GM19043 (cell line): ENCODE results near the gene ST6GAL1.
"Not testable (repeated sequence)": the region's sequence is repeated elsewhere in the genome, so short reads cannot be mapped to it uniquely, and the experiment has no call there.

Source experiments
- ATAC-seq: cut with Tn5 transposase; IDR thresholded peaks from one replicate; pipeline ENCODE4 v1.9.1; 2021; ENCODE audit warnings: low read depth; ENCODE audit not compliant: unreplicated experiment

The ST6GAL1 gene

DNA sequence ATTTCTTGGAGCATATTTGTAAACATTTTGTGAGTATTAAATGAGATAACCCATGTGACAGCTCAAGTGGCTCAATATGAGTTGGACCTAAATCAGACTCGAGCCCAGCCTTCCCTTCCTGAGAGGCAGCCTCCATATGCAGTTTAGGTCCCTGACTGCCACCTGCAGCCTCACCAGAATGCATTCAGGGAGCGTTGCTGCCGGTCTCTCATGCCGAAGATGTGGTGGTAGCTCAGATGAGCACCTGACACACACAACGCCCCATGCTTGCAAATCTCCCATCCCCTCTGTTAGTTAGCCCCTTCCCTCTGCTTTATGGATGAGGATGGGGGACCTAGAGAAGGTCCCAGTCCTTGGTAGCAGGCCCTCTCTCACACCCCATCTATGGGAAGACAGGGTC is 9.2 kb downstream of the ST6GAL1 start:
- no peak for ATAC-seq

DNA sequence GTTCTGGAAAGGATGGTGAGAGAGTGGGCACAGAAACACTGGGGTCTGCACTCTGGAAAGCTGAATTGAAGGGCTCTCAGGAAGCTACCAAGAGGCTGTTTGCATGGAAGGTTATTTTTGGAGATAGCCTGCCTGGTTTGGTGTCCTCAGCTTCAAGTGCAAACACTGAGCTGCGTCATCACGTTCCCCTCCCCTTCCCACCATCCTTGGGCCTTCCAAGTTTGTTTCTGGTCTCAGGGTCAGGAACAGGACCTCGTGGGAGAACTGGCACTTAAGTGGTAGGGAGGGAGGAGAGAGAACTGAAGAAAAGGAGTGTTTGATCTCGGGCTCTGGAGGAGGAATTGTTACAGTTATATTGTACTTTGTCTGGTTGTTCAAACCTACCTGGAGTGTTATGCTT is 10.6 kb downstream of the ST6GAL1 start:
- ATAC-seq = no peak

DNA sequence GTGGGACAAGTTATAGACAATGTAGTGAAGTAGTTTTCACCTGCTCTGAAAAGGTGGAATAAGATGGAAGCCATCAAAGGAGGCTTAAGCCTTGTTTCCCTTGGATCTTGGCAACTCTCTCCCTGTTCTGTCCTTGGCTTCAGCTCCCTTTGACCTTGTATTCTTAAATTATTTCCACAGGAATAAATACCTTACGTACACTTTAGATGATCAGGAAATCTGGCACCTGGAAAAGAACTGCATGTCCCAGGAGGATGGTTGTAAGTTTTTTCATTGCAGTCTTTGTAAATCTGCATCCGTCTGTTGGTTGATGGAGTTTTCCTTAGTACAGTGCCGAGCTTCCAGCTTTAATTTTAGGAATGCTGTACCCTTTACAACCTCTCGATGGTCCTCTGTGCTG is 11.8 kb downstream of the ST6GAL1 start:
- ATAC-seq = no peak

DNA sequence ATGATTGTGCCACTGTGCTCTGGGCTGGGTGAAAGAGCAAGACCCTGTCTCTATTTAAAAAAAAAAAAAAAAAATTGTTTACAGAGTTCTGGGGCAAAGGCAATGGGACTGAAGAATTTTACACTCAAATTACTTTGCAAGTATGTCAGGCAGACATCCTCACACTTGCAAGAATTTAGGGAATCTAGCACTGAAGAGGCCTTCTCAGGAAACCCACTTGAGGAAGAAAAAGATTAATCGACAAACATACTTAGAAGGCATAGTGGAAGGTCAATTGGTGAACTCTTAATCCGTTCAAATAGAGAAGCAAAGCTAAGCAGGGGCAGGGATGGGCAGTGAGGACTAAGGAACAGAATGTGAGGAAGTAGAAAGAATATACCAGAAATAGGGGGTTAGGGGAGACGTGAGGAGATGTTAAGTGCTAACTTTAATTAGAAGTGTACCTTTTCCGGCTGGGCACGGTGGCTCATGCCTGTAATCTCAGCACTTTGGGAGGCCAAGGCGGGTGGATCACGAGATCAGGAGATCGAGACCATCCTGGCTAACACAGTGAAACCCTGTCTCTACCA is 15.0 kb downstream of the ST6GAL1 start:
- no peak for ATAC-seq

DNA sequence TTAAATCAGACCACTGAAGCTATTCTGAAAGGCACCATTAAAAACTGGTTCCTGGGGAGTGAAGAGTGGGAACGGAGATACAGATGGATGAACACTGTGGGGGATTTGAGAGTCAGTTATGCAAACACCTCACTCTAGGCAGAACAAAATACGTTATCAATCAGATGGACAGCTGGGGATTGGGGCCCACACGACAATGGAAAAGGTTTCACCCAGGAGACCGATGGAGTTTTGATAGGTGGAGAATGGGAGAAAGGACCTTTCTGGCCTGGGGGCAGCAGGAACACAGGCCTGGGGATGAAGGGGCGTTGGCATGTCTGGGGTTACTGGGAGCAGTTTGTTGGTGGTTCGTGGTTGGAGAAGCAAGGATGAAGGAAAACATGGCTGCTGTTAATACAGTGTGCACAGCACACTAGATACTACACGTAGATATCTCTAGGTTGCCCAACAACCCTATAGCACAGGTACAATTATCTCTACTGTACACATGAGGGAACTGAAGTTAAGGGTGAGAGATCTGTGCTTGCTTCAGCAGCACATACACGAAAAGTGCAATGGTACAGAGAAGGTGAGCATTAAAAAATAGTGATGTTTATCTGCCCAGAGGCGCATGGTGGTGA is 16.5 kb downstream of the ST6GAL1 start:
- peak; percentile 89 for ATAC-seq

DNA sequence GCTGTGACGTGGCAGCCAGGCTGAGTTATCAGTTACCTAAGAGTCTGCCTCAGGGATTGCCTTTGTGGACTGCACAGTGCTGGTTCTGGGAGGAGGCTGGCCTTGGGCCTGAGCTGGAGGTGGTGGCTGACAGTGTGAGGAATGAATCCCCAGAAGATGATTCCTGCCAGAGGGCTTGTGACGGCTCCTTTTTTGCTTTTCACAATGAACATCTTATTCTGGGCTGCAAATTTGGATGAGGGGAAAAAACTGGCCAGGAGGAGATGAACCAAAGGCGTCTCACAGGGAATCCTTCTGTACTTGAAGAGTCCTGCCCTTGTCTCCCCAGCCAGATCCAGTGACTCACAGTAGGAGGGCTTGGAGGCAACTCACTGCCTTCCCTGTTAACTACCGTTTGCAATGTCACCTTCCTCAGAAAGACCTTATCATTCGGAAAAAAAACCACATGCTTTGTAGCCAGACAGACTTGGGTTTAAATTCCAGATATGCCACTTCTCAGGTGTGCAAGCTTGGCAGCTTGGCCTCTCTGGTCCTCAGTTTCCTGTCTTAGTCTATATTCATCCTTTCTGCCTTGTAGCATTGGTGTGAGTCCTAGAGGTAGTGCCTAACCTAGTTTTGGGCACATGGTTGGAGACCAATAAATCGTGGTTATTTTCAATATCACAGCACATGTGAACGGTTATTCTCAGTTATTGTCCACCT is 19.1 kb downstream of the ST6GAL1 start:
- no peak for ATAC-seq

DNA sequence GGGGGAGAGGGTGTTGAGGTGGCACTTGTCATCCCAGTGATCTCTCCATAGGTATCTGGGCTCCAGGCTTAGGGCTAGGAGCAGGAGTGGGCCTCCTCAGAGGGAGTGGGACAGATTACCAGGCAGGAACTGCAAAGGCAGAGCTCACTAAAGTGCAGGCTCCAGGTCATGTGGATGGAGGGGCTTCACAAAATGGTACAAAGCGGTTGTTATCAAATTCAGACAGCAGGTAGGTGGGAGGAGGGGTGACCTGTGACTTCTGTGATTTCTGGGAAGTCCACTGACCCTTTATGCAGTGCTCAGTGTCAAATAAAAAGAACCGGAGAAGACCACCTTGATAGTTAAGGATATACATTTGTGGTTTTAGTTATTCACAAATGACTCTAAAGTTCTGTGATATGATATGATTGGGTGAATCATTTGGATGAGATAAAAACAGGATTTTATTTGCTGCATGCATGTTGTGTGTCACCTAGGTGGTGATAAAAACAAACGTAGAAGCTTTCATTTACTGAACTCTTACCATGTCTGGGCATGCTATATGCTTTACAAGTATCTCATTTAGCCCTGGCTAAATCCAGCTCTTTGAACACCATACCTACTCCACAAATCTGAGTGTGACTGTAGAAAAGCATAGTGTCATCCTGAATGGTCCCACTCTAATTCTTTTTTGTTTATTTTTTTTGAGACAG is 20.2 kb downstream of the ST6GAL1 start:
- ATAC-seq = no peak

DNA sequence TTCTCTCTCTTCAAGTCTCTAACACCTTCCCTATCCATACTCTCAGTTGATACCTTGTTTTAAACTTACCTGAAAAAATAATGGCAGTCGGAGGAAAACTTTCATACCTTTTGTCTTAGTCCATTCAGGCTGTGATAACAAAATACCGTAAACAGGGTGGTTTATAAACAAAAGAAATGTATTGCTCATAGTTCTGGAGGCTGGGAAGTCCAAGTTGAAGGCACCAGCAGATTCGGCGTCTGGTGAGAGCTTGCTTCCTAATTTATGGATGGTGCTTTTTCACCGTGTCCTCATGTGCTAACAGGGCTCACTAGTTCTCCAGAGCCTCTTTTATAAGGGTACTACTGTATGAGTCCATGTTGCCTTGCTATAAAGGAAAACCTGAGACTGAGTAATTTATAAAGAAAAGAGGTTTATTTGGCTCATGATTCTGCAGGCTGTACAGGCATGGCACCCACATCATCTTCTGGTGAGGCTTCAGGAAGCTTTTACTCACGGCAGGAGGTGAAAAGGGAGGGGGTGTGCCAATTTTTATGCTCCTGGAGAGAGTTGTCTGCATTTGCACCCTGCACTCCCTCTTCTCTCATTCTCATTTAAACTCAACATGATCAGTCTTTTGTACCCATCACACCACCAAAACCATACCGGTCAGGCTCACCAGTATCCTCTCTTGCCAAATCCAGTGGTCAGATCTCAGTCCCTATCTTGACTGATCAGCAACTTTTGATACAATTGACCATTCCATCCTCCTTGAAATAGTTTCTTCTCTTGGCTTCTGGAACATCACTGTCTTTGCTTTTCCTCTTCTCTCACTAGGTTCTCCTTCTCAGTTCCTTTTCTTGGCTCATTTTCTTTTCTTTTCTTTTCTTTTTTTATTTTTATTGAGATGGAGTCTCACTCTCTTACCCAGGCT is 21.6 kb downstream of the ST6GAL1 start:
- ATAC-seq = no peak

DNA sequence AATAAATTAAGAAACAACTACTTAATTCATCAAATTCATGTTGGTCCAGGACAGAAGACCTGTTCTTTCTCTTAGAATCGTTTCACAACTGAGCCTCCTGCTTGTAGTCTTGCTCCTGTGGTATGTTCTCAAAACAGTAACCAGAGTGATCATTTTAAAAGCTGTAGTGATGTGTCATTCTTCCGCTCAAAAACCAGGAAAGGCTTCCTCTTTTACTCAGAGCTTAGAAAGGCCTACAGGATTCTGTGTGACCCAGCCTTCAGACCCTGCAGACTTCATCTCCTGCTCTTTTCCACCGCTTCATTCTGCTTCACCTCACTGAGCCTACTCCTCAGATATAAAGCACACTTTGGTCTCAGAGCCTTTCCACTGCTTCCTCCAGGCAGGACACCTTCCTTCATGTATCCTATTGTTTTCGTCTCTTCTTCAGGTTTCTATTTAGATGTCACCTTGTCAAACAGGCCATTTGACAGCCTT is 22.7 kb downstream of the ST6GAL1 start:
- no peak for ATAC-seq

DNA sequence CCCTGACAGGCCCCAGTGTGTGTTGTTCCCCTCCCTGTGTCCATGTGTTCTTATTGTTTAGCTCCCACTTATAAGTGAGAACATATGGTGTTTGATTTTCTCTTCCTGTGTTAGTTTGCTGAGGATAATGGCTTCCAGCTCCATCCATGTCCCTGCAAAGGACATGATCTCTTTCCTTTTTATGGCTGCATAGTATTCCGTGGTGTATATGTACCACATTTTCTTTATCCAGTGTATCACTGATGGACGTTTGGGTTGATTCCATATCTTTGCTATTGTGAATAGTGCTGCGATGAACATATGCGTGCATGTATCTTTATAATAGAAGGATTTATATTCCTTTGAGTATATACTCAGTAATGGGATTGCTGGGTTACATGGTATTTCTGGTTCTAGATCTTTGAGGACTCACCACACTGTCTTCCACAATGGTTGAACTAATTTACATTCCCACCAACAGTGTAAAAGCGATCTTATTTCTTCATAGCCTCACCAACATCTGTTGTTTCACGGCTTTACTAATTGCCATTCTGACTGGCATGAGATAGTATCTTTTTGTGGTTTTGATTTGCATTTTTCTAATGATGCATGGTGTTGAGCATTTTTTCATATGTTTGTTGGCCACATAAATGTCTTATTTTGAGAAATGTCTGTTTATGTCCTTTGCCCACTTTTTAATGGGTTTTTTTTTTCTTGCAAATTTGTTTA is 23.8 kb downstream of the ST6GAL1 start:
- ATAC-seq = not testable (repeated sequence)

DNA sequence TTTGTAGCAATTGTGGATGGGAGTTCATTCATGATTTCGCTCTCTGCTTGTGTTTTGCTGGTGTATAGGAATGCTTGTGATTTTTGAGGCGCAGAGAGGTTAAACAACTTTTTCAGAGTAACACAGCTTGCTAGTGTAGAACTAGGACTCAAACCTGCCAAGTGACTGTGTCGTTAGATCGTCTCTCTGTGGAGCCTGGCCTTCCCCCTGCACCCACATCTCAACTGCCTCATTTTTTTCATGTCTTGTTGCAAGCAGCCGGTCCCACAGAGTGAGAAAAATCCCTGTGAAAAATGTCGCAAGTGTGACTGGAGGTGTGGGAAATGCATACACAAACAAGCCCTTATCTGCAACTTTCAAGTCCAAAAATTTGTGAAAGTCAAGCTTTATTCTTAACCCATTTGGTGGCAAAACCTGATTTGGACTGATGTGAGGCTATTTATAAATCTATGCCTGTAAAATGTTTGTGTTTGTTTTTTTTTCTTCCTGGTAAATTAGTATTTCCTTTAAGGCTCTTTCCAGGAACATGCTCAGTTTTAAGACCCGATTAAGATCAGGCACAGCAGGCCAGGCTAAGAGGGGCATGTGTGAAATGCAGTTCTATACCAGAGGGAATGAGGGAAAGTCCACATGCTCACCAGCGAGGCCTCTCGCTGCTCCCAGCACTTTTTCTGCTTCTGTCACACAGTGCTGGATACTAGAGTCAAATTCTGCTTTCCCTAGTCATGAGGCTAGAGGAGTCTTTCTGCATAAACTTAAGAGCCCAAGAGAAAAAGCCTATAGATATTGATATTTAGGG is 25.8 kb downstream of the ST6GAL1 start:
- ATAC-seq = no peak

DNA sequence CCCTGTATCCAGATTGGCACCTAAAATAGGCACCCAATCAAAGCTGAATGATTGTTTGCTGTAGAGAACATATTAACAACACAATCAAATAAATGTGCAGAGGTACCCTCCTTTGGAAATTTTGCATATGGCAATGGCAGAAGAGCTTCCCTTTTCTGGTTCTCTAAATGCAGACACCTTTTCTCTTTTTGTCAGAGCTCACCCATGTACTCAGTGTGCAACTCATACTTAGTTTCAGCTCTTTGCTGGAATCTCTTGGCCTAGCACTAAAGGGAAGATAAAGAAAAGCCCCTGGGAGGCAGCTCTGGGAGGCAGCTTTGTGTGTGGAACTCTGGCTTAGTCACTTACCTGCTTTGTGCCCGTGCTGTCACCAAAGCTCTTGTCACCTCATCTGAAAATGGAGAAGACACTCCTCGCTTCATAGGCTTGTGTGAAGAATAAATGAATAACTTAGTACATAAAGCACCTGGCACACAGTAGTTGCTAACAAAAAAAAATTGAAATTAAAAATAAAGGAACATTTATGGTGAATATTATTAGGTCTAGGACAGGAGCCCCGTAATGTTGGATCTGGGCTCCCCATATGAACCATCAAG is 28.8 kb downstream of the ST6GAL1 start:
- ATAC-seq = no peak

DNA sequence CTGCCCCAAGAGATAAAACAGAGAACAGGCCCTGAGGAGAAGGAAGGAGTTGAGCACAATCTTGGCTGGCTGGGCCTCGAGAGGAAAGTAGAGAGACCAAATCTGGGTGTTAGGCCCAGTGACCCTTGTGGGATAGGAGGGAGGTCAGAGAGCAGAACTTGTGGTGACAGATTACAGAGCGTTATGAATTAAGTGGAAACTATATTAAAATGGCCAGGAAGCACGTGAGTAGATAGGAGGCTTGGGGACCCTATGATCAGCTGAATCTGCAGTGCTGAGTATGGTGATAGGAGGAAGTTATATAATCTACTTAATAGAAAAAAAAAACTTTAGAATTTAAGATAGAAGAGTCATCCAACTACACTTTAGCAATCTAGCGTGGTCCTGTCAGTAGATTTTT is 30.0 kb downstream of the ST6GAL1 start:
- no peak for ATAC-seq

DNA sequence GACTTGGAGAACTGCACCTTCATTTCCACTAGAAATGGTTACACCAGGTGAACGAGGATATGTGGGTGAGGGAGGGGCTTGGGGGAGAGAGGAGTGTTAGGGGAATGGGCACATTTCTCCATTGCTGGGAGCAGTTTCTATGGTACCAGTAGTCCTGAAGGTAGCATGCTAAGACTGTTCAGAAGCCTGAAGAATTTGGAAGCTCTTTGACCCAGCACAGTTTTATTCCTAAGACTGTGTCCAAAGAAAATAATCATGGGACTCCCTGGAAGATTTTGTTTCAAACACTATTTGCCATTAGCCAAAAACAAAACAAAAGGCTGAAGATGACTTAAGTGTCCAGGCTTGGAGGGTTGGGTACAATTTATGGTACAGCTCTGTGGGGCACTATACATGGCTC is 32.1 kb downstream of the ST6GAL1 start:
- no peak for ATAC-seq

DNA sequence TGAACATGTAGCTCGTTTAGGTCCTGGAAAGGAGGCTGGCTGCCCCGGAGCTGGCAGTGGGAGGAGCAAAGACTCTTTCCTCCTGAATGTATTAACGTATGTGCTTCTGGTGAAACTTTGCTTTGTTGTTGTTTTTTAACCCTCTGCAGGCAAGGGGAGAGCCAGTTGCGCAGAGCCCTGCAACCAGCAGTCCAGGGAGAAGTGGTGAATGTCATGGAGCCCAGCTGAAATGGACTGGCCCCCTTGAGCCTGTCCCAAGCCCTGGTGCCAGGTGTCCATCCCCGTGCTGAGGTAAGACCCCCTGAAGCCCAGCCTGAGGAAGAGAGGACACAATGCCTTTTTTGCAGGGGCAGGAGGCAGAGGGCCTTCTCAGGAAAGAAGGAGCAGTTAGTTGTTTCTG is 33.3 kb downstream of the ST6GAL1 start:
- no peak for ATAC-seq

DNA sequence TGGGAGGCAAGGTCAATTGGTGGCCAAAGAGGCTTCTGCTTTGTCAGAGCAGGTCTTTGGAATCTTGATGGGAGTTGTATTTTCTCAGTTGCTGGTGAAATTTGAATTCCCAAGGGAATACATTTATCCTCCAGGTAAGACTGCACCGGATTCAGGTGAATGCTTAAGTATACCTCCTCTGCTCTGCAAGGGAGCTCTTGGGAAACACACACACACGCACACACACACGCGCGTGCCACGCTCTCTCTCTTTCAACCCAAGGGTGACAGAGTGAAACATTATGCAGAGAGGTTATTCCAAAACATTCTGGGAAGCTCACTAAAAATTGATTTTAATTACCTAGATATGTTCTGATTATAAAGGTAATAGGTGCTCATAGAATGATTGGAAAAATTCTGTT is 33.7 kb downstream of the ST6GAL1 start:
- ATAC-seq = no peak

DNA sequence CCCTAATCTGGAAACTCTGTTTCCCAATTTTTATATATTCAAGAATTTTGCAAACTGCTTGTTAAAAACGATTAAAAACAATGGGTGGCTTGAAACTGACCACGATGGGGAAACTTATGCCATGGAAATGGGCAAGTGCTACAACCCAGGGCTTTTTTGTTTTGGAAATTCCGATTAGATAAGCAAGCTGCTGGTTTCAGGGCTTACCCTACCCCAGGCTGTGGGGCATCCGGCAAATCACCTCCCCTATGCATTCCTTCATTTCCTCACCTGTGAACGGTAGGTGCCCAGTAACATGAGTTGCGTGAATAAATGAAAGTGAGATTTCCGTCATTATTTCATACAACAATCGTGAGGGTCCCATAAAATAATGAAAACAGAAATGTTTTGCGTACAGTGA is 34.3 kb downstream of the ST6GAL1 start:
- ATAC-seq = no peak

DNA sequence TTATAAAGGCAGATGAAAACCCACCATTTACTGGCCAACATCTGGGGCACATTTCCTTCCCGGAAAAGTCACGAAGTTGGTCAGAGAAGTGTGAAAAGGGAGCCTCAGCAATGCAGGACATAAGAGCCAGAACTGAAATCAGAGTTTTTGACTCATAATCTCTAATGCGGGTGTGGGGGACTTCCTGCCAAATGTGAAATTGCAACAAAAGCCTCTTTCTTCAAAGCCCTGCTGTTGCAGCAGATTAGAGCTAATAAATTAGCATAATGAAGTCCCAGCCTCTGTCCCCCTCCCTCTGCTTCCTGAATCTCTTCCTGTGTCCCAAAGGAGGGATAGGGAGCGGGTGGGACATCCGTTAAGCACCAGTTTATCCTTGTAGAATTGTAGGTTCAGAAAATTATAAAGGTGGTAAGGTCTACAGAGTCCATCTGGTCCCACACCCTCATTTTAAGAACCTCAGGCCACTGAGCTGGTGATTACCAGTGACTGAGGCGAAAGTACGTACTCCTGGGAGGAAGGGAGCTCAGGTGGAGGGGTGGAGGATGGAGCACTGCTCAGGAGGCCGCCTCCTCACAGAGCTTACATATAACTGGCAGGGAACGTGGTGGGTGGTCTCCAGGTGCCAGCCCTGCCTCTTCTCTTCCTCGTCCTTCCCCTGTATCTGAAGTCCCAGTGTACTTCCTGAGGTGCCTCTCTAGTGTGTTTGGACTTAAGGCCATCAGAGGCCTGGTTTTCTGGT is 35.0 kb downstream of the ST6GAL1 start:
- ATAC-seq = no peak
